Breast epithelium (tissue), 4 donors: ENCODE measurements around the gene GPR137C. TPM values are rescaled to one million over a fixed set of nuclear protein-coding genes. Genes with fewer than 3 reads are reported as not detected.

Experiments used
- DNase-seq, 2 donors: peaks; one replicate each; pipeline ENCODE4 v3.0.0-alpha.2; 2019; ENCODE audit warnings: low spot score in 2 of 2
- H3K27ac ChIP-seq, 2 donors: fragments of 200-600 bp; sonication (generic) in 1 of 2; one replicate each; pipeline ENCODE4 v1.5.1; 2016 to 2019; ENCODE audit warnings: mild to moderate bottlenecking in 1 of 2
- H3K27me3 ChIP-seq, 2 donors: fragments of 200-600 bp; sonication (generic) in 1 of 2; one replicate each; pipeline versions ENCODE4 v1.5.1 to v1.6.0; 2017 to 2019; ENCODE audit warnings: control low read depth in 1 of 2, mild to moderate bottlenecking in 1 of 2
- H3K36me3 ChIP-seq: fragments of 200-600 bp; one replicate; pipeline ENCODE4 v1.5.1; 2019
- H3K4me1 ChIP-seq, 2 donors: fragments of 200-600 bp; sonication (generic); one replicate each; pipeline ENCODE4 v1.5.1; 2016 to 2019; ENCODE audit warnings: control low read depth in 1 of 2
- H3K4me3 ChIP-seq, 3 donors: fragments of 200-600 bp; sonication (generic); 1 replicate in 2 of 3; 2 replicates in 1 of 3; pipeline ENCODE4 v1.5.1; 2016 to 2019; ENCODE audit warnings: mild to moderate bottlenecking in 3 of 3, moderate library complexity in 2 of 3
- H3K9me3 ChIP-seq, 2 donors: fragments of 200-600 bp; sonication (generic) in 1 of 2; one replicate each; pipeline ENCODE4 v1.5.1; 2016 to 2019; ENCODE audit warnings: control low read depth in 1 of 2
- POLR2A ChIP-seq: fragments of 450-650 bp; IDR thresholded peaks from one replicate; pipeline ENCODE4 v1.6.1; 2016; ENCODE audit warnings: antibody characterized with exemption, mild to moderate bottlenecking, moderate library complexity
- POLR2AphosphoS5 ChIP-seq, 3 donors: sonication (generic); formaldehyde crosslinking; IDR thresholded peaks; one replicate each; pipeline ENCODE4 v1.6.1; 2017; ENCODE audit warnings: antibody characterized with exemption in 3 of 3
- intact Hi-C: fragments of 100-400 bp; cut with DNase I; formaldehyde crosslinking; loops from one replicate; pipeline ENCODE4 v1.15.1; 2023; ENCODE audit warnings: low total_unique reads
- total RNA-seq, 3 donors: library from RNA; depleted of rRNA; stranded (reverse); fragments of >200 nt; gene quantifications; one replicate each; pipeline ENCODE4 v1.1.0, GENCODE V29; 2016
- TF ChIP-seq, protein P1 (sequence below), 3 donors: fragments of 450-650 bp; IDR thresholded peaks; one replicate each; pipeline ENCODE4 v1.5.1; 2016 to 2017; ENCODE audit warnings: antibody characterized with exemption in 3 of 3, mild to moderate bottlenecking in 3 of 3, moderate library complexity in 3 of 3

The GPR137C gene
- total RNA-seq, 3 donors from 2014 or later = 0.33 to 1.2 (median 0.80) TPM

DNA sequence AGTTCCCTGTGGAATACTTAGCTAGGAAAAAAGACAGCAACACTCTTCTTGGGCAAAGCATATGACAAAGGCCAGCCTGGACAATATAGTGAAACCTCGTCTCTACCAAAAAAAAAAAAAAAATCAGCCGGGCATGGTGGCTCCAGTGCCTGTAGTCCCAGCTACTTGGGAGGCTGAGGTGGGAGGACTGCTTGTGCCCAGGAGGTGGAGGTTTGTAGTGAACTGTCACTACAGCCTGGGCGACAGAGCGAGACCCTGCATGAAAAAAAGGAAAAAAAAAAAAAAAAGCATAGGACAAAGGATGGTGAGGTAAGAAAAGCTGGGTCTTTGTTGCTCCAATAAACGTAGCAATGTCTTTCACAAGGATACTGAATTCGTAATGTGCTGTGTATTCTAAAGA is 1.4 kb upstream of the GPR137C start:
- peak overlapping the region in 1 of 2 donors; percentile 91 for H3K27ac ChIP-seq
- intact Hi-C loops = loop anchor here (10.0 kb wide), 1 partner anchor 154 kb away; the partner anchor contains the start of gene PSMC6

DNA sequence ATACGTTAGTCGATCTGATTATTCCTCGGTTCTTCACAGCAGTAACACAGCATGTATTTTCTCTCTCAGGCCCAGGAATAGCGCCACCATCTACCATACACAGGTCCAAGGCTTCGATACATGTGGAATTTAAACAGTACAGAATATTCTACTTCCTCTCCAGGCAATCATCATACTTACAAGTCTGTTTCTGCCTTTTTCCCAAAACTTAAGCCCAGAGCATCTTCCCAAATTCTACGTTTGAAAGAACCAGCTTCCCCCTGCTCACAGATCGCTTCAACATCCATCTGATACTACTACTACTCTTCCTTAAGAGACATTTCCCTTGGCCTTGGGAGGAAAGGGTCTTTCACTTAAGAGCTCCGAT is 957 bp upstream of the GPR137C start:
- H3K36me3 ChIP-seq = no peaks in the 10 kb centered on the region
- no peak for DNase-seq
- H3K27ac ChIP-seq = peak overlapping the region; percentile 91 to 92
- intact Hi-C loops = loop anchor here (10.0 kb wide), 1 partner anchor 153 kb away; the partner anchor contains the start of gene PSMC6
- no peaks in the 10 kb centered on the region for H3K4me1 ChIP-seq
- no peaks in the 10 kb centered on the region for H3K9me3 ChIP-seq
- no peaks in the 10 kb centered on the region for H3K27me3 ChIP-seq
- peak overlapping the region; percentile 65 to 90 (median 89) for H3K4me3 ChIP-seq
- TF ChIP-seq POLR2AphosphoS5 (IDR thresholded peaks at IDR 0.05) = no peak
- TF ChIP-seq, protein P1, sequence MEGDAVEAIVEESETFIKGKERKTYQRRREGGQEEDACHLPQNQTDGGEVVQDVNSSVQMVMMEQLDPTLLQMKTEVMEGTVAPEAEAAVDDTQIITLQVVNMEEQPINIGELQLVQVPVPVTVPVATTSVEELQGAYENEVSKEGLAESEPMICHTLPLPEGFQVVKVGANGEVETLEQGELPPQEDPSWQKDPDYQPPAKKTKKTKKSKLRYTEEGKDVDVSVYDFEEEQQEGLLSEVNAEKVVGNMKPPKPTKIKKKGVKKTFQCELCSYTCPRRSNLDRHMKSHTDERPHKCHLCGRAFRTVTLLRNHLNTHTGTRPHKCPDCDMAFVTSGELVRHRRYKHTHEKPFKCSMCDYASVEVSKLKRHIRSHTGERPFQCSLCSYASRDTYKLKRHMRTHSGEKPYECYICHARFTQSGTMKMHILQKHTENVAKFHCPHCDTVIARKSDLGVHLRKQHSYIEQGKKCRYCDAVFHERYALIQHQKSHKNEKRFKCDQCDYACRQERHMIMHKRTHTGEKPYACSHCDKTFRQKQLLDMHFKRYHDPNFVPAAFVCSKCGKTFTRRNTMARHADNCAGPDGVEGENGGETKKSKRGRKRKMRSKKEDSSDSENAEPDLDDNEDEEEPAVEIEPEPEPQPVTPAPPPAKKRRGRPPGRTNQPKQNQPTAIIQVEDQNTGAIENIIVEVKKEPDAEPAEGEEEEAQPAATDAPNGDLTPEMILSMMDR (IDR thresholded peaks at IDR 0.05) = no peak
- TF ChIP-seq POLR2A = no peak

More for the DNA sequence above, 1.4 kb upstream of the GPR137C start:
- no peak for DNase-seq
- Histone ChIP-seq H3K36me3 (no peaks in the 10 kb centered on the region), H3K4me1 (no peaks in the 10 kb centered on the region), H3K27me3 (no peaks in the 10 kb centered on the region), H3K9me3 (no peaks in the 10 kb centered on the region), H3K4me3 (peak overlapping the region in 2 of 3 donors; percentile 89 to 90)
- TF ChIP-seq POLR2A (no peak), POLR2AphosphoS5 (IDR thresholded peaks at IDR 0.05) (no peak)
- TF ChIP-seq, protein P1 (IDR thresholded peaks at IDR 0.05) = no peak

DNA sequence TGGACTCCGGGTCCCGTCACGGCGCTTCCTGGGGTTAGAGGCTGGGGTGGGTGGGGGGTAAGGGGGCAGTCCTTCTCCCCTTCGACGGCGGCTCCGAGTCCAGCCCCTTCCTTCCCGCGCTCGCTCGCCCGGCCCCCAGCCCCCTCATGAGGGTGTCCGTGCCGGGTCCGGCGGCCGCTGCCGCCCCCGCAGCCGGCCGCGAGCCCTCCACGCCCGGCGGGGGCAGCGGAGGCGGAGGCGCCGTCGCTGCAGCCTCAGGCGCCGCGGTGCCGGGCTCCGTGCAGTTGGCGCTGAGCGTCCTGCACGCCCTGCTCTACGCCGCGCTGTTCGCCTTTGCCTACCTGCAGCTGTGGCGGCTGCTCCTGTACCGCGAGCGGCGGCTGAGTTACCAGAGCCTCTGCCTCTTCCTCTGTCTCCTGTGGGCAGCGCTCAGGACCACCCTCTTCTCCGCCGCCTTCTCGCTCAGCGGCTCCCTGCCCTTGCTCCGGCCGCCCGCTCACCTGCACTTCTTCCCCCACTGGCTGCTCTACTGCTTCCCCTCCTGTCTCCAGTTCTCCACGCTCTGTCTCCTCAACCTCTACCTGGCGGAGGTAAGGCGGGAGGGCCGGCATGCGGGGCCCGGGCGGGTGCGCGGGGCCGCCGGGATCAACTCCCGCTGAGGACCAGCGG is 500 bp downstream of the GPR137C start:
- TF ChIP-seq, protein P1 (IDR thresholded peaks at IDR 0.05) = no peak
- TF ChIP-seq POLR2A = no peak
- no peak for TF ChIP-seq POLR2AphosphoS5 (IDR thresholded peaks at IDR 0.05)
- DNase-seq = peak in 1 of 2 donors; percentile 17
- intact Hi-C loops = loop anchor here (10.0 kb wide), 1 partner anchor 152 kb away; the partner anchor contains the start of gene PSMC6

DNA sequence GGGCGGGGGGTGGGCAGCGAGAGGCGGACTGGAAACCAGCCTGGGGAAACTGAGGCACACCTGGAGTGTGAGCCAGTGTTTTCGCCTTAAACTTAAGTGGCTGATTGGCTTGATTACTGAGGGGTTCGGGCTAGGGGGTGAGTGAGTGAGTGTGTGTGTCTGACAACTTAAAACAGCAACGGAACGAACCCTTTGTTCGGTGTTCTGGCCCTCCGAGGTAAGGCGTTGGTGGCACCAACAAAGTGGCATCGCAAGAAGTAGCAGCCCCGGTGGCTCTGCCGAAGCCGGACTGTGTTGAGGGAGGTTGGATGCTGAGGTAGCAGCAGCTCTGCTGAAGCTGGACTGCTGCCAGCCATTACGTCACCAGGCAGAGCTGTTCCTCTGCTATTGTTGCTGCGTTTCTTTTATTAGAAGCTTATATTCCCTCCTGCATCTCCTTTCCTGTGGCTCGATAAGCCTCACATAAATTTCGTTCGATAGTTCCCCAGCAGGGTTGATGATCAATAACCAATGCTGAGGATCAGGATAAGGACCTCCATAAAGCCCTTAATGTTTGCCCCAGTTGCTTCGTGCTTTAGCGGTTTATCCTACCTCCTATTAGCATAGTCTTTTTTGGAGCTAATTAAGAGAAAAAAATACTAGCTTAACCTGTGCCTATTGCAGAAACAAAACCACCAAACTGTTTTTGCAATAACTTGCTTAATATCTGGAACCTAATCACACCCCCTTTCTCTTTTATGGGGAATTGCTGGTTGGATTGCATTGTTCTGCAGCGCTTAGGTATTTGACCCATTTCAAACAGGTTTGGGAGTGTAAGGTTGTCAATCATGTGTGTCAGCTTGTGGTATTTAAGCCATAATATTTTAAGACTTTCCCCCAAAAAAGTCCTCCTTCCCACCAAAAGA is 1.3 kb downstream of the GPR137C start:
- no peaks in the 10 kb centered on the region for H3K4me1 ChIP-seq
- intact Hi-C loops = loop anchor here (10.0 kb wide), 1 partner anchor 151 kb away; the partner anchor contains the start of gene PSMC6
- peaks cover 0 to 8% of the 10 kb centered on the region in 2 donors for H3K9me3 ChIP-seq
- TF ChIP-seq POLR2A (no peak), POLR2AphosphoS5 (IDR thresholded peaks at IDR 0.05) (peak; percentile 33 to 66 (median 57))
- TF ChIP-seq, protein P1 (IDR thresholded peaks at IDR 0.05) = no peak
- DNase-seq = peak; percentile 86 to 90
- H3K27me3 ChIP-seq = no peaks in the 10 kb centered on the region
- H3K27ac ChIP-seq = peak overlapping the region; percentile 91 to 92
- H3K36me3 ChIP-seq = no peaks in the 10 kb centered on the region
- H3K4me3 ChIP-seq = peak overlapping the region; percentile 65 to 90 (median 89)

More for the DNA sequence above, 500 bp downstream of the GPR137C start:
- no peaks in the 10 kb centered on the region for H3K27me3 ChIP-seq
- H3K36me3 ChIP-seq = no peaks in the 10 kb centered on the region
- no peaks in the 10 kb centered on the region for H3K9me3 ChIP-seq
- peak overlapping the region; percentile 65 to 90 (median 89) for H3K4me3 ChIP-seq
- no peaks in the 10 kb centered on the region for H3K4me1 ChIP-seq
- H3K27ac ChIP-seq = peak overlapping the region; percentile 91 to 92
